GM10266 (cell line): ENCODE measurements around the gene ARL6IP6.

Experiments
- DNase-seq: peaks from one replicate; pipeline ENCODE4 v3.0.0; 2012; ENCODE audit errors: extremely low spot score
- CTCF ChIP-seq: IDR thresholded peaks from 2 replicates; pipeline ENCODE4 v1.5.1; 2012; ENCODE audit warnings: mild to moderate bottlenecking, low read depth; ENCODE audit not compliant: control insufficient read depth, insufficient read depth; ENCODE audit errors: missing control alignments

ARL6IP6 gene

GRCh38 chr2:152766928-152767327 lies 48.5 kb downstream of the ARL6IP6 start:
- no peak for TF ChIP-seq CTCF
- DNase-seq, result no peak

GRCh38 chr2:152781175-152781574 lies 62.8 kb downstream of the ARL6IP6 start:
- no peak for TF ChIP-seq CTCF

DNA sequence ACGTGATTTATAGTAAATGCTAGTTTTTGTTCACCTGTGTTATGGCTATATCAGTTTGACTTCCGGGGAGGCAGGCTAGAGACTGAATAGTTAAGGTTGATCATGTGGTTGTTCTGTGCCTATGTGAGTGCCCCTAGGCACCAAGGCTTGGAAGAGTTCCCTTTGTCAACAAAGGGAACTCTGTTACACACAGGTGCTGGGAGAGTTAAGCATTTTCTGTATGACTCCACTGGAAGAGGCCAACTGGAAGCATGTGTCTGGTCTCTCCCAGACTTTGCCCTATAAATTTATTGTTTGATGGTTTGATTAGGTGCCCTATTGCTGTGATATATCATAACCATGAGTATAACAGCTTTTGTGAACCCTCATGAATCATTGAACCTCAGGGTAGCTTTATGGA lies 63.8 kb downstream of the ARL6IP6 start:
- TF ChIP-seq CTCF, result no peak
- no peak for DNase-seq

More at GRCh38 chr2:152781175-152781574, 62.8 kb downstream of the ARL6IP6 start:
- no peak for DNase-seq

DNA sequence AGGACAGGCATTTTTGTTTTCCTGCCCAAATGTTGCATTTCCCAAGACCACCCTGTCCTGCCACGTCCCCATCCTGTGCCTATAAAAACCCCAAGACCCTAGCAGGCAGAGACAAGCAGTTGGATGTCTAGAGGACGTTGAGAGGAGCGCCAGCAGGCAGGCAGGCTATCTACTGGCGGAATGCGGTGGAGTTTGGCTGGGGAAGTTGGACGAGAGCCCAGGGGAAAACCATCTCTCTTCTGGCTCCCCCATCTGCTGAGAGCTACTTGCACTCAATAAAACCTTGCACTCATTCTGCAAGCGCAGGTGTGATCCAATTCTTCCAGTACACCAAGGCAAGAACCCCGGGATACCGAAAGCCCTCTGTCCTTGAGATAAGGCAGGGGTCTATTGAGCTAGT lies 72.5 kb downstream of the ARL6IP6 start:
- no peak for TF ChIP-seq CTCF
- no peak for DNase-seq

- TF ChIP-seq CTCF, result no peak
- no peak for DNase-seq
Measured at GRCh38 chr2:152791979-152792378, 73.6 kb downstream of the ARL6IP6 start.

DNA sequence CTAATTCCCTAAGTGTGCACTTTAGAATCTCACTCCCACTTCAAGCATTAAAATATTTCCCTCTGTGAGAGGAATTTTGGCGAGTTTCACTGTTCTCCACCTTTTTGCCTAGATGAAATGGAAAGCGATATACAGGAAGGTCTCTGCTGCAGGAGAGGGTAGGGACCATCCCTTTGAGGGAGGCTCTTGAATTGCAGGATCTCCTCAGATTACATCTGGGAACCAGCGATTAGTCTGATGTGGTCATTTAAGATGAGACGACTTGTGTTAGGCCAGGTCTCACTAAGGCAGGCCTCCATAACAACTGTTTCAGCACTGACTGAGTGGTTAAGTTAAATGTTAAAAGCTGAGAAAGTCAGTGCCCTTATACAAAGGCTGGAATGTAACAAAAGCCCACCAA lies 74.6 kb downstream of the ARL6IP6 start:
- no peak for DNase-seq
- no peak for TF ChIP-seq CTCF

DNA sequence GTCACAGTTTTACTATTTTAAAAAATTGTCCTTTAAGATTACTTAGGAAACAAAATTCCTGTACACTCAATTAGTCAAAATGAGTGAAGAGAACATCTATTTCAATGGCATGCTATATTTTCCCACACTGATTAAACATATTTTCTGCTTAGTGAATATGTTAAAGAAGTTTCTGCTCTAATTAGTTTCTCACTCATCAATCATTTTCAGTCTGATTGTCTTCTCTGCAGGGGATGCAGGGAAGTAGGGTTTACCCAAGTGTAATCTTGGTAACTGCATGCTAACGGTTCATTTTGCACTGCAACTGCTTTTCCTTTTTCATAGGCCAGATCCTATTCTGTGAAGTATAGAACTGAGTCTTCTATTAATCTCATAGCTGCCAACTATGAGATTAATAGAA lies 78.5 kb downstream of the ARL6IP6 start:
- DNase-seq, result no peak
- no peak for TF ChIP-seq CTCF
